GM21825 (cell line): Measurements from ENCODE around the gene VSIG2.

Experiments
- ATAC-seq: cut with Tn5 transposase; IDR thresholded peaks from one replicate; pipeline ENCODE4 v1.9.1; 2021; ENCODE audit warnings: mild to moderate bottlenecking, moderate library complexity; ENCODE audit not compliant: unreplicated experiment

VSIG2 gene

GRCh38 chr11:124724979-124725718, 26.9 kb downstream of the VSIG2 start:
- ATAC-seq = peak; percentile 93

DNA sequence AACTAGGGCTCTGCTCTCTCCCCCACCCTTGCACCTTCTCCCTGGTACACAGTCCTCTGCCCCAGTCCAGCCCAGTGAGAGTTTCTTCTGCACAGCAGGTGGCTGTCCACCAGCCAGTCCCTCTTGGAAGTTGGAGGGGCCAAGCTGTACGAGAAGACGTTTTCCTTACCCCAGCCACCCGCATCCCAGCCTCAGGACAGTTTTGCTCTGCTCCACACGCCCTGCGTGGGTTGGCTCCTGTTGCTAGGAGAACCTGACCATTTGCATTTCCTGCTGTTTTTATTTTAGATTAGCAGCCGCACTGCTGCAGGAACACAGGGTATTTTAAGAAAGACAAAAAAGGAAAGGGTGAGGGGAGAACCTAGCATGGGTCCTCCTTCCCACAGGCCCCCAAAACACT, 29.9 kb downstream of the VSIG2 start:
- ATAC-seq = no peak

DNA sequence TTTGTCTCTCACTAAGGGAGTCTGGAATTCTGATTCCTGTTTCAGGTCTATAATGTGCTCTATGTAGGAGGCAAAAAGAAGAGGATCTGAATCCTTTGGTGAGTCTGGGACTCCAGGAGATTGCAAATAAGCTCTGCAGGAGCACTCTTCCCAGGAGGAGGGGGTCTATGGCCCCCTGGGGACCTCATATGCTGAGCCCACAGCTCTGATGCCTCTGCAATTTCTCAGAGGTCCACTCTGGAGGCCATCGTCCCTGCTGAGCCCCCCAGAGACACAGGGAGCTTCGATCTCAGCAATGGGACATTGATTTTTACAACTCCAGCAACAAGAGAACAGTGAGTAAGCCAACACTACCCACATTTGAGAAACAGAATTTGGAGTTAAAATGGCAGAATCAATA, 32.5 kb downstream of the VSIG2 start:
- no peak for ATAC-seq

- no peak for ATAC-seq
These were observed 33.3 kb downstream of the VSIG2 start for GRCh38 chr11:124718801-124719200.

- peak; percentile 65 for ATAC-seq
These were observed 34.0 kb downstream of the VSIG2 start for GRCh38 chr11:124717786-124718651.

DNA sequence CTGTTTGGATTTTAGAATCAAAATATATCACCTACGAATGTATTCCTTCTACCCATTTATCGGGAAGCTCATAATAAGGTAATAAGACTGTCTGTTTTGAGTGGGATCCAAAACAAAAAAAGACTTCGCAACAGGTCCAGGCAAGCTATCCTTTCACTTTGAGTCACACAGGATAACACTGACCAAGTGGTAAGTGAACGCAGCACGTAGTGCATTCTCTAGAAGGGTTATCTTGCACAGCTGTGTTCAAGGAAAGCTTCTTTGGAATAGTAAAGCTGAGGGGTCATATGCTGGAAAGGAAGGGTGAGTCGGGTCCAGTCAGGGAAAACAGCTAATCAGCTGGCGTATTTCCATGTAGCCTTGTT, 34.7 kb downstream of the VSIG2 start:
- no peak for ATAC-seq

DNA sequence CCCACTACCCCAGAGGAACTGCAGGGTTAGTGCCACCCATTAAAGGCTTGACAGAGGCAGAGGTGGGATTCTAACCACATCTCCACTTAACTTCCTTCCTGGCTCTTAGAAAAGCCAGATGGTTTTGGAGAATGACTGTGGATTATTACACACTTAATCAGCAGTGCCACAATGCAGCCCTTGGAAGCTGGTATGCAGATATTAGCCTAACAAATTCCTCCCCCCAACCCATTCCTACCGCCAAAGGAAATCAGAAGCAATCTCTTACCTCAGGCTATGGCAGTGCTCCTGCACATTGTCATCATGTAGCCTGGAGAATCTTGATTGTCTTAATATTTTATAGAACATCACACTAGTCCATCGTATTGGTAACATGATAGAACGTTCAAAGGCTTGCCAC, 35.5 kb downstream of the VSIG2 start:
- ATAC-seq = no peak

- no peak for ATAC-seq
These were observed 39.7 kb downstream of the VSIG2 start for GRCh38 chr11:124712392-124712791.

- ATAC-seq = no peak
These were observed 44.2 kb downstream of the VSIG2 start for GRCh38 chr11:124707829-124708228.

- no peak for ATAC-seq
These were observed 52.0 kb downstream of the VSIG2 start for GRCh38 chr11:124700028-124700427.

GRCh38 chr11:124699547-124699946, 52.5 kb downstream of the VSIG2 start:
- ATAC-seq = no peak
